NCI-H1694 (cell line): ENCODE results near the gene TAF8.

Source experiments
- DNase-seq: peaks from one replicate; lab custom pipeline; 2025; lab: John Stamatoyannopoulos, UW

TAF8 gene

DNA sequence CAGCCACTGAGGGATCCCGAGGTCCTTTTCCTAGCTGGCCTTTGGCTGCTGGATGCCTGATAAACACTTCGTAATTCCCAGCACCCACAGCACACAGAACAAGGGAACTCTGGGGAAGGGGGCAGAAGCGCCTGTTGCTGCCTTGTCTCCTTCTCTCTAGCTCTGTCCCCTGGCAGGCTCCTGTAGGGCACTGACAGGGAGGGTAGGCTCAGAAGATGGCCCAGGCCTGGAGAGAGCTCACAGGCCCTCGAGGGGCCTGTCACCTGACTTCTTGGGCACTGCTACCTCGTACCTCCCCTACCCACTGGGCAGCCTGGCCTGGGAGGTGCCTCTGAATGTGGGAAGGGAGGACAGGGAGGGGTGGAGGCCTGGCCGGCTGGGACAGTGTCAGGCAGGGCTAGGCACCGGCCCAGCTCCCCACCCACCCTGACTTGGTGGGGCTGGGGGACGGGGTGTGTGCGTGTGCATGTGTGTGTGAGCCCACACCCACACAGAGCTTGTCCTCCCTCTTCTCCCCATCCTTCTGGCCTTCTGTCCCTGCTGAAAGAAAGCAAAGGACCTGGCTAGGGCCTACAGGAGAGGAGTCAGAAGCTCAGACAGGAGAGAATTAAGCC lies 74.0 kb downstream of the TAF8 start:
- DNase-seq, result no peak

- no peak for DNase-seq
These were observed 74.9 kb downstream of the TAF8 start for GRCh38 chr6:42125231-42125630.

DNA sequence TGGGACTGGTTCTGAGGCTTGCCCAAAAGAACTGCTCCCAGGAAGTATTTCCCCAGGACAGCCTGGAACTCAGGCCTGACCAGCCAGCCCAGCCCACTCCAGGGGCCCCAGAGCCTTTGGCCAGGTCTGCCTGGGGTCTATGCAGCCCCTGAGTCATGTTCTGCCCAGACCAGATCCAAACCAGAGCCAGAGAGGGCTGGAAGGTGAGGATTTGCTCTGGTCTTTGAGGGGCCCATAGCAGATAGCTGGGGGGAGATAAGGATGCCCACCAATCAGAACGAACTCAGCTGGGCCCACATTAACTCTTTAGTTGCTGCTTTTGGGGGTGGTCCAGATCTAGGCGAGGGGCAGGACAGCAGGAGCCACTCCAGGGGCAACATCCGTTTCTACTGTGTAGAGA lies 75.3 kb downstream of the TAF8 start:
- no peak for DNase-seq

- no peak for DNase-seq
These were observed 78.4 kb downstream of the TAF8 start for GRCh38 chr6:42128460-42129359.

DNA sequence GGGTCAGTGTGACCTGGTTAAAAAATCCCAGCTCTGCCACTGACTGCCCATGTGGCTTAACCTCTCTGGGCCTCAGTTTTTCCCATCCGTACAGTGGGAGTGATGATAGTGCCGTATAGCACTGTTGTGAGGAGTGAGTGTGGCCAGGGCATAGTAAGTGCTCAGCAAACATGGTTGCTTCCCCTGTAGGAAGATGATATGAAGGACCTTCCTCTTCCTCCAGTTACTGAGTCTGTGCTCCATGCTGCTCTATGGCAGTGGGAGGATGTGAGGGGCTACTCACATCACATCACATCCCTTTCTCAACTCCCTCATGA lies 79.0 kb downstream of the TAF8 start:
- no peak for DNase-seq

- DNase-seq, result no peak
These were observed 81.2 kb downstream of the TAF8 start for GRCh38 chr6:42131531-42131930.

GRCh38 chr6:42133926-42134325 lies 83.6 kb downstream of the TAF8 start:
- no peak for DNase-seq

DNA sequence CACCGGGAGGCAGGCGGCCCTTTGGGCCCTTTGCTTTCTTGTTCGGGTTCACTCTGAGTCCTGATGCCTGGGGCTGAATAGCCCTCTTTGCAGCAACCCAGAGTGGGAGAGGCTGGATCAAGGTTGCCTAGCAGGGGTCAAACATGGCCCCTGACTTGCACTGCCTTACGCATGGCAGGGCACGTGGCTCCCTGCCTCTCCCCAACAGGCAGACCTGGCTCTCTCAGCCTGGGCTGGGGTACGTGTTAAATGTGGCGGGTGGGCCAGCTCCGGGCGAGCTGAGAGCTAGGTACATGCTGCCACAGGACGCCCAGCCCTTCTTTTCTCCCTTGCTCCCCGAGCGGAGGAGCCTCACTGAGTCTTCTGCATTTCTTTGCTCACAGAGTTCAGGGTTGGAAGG lies 84.8 kb downstream of the TAF8 start:
- no peak for DNase-seq

- no peak for DNase-seq
These were observed 85.4 kb downstream of the TAF8 start for GRCh38 chr6:42135722-42136121.

- DNase-seq, result no peak
These were observed 86.3 kb downstream of the TAF8 start for GRCh38 chr6:42136508-42137193.
